Measurements from ENCODE around the gene ZC2HC1B. TPM values are rescaled to one million over a fixed set of nuclear protein-coding genes. Genes with fewer than 3 reads are reported as not detected.

ZC2HC1B gene
- polyA plus RNA-seq, 3 donors from 2014 or later, result not detected

DNA sequence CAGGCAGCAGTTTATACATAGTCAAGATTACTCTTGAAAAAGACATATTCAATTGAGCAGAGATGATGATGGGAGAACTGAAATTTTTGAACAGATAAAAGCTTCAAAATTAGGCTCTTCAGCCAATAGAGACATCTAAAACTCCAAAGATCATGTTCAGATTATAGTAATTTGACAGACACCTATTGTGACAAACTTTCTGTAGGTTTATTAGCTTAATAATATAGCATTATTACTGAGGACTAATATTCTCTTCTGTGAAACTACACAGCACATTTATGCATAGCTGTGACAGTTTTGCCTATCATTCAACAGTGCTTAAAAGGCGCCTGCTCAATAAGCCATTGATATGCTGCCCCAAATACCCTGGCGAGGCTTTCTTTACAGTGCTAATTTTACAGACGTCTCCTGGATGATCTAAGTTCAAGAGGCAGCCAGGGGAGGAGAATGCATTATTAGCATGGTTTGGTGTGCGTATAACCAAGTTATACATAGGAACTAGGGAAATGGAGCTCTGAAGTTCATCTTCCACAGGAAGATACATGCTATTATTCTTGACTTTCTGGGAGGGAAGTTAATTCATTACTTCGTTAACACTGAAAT lies 122.3 kb downstream of the ZC2HC1B start:
- no peak overlapping the region for H3K27ac Mint-ChIP-seq
- no peak overlapping the region for H3K4me3 Mint-ChIP-seq
- no peaks in the 10 kb centered on the region for H3K4me1 Mint-ChIP-seq
- peaks cover 0 to 5% (median 3%) of the 10 kb centered on the region in 3 donors for H3K36me3 Mint-ChIP-seq
- no peak for DNase-seq
- peaks cover 0 to 2% (median 2%) of the 10 kb centered on the region in 3 donors for H3K27me3 Mint-ChIP-seq (ENCODE audit: low read depth in 3 of 3)
- peaks cover 0 to 2% (median 0%) of the 10 kb centered on the region in 6 donors for H3K9me3 Mint-ChIP-seq

Other genes starting within 250 kb of the ZC2HC1B start
- gene PHACTR2, start 186.5 kb upstream of the ZC2HC1B start, polyA plus RNA-seq, result 10 to 100 TPM in 1 of 3 donors, 1 to 10 TPM in 2; 3.5 to 16.5 (median 9.4) TPM
- gene LTV1, start 21.1 kb upstream of the ZC2HC1B start, polyA plus RNA-seq, result 10 to 100 TPM in 2 of 3 donors, 1 to 10 TPM in 1; 8.1 to 23.0 (median 11.2) TPM
- gene PLAGL1, start 143.8 kb downstream of the ZC2HC1B start, polyA plus RNA-seq, result 1 to 10 TPM in 2 of 3 donors, not detected in 1; 2.4 to 2.9 TPM
- gene SF3B5, start 231.1 kb downstream of the ZC2HC1B start, polyA plus RNA-seq, result 100 to 1,000 TPM; 346 to 550 (median 357) TPM